Esophagus muscularis mucosa (tissue), 4 donors: ENCODE results near the gene HOXC5. TPM values are rescaled to one million over a fixed set of nuclear protein-coding genes. Genes with fewer than 3 reads are reported as not detected.
A peak's percentile ranks its signal among the peaks of the same experiment; 100 is the strongest.

ENCODE experiments used
- DNase-seq: peaks from one replicate; pipeline ENCODE4 v3.0.0-alpha.2; 2017; ENCODE audit errors: extremely low spot score
- H3K27ac ChIP-seq, 4 donors: fragments of 200-600 bp; sonication (generic); replicated peaks in 1 of 4; 1 replicate in 3 of 4; 2 replicates in 1 of 4; pipeline ENCODE4 v1.5.1; 2016 to 2019; ENCODE audit warnings: mild to moderate bottlenecking in 1 of 4
- H3K27me3 ChIP-seq, 4 donors: fragments of 200-600 bp; sonication (generic); one replicate each; pipeline versions ENCODE4 v1.5.1 to v1.6.0; 2016 to 2019
- H3K36me3 ChIP-seq, 4 donors: fragments of 200-600 bp; sonication (generic); one replicate each; pipeline ENCODE4 v1.5.1; 2016 to 2019
- H3K4me1 ChIP-seq, 4 donors: fragments of 200-600 bp; sonication (generic); one replicate each; pipeline ENCODE4 v1.5.1; 2016 to 2019
- H3K4me3 ChIP-seq, 4 donors: fragments of 200-600 bp; sonication (generic); 1 replicate in 2 of 4; 2 replicates in 2 of 4; pipeline ENCODE4 v1.5.1; 2016 to 2019; ENCODE audit warnings: mild to moderate bottlenecking in 4 of 4, moderate library complexity in 1 of 4
- H3K9me3 ChIP-seq, 4 donors: fragments of 200-600 bp; sonication (generic); 1 replicate in 3 of 4; 2 replicates in 1 of 4; pipeline ENCODE4 v1.5.1; 2016 to 2019
- CTCF ChIP-seq, 3 experiments: fragments of 200-600 bp in 2 of 3; fragments of 450-650 bp in 1 of 3; sonication (generic) in 2 of 3; IDR thresholded peaks; one replicate each; pipeline ENCODE4 v1.5.1; 2017 to 2019; ENCODE audit warnings: antibody characterized with exemption in 3 of 3, mild to moderate bottlenecking in 2 of 3, moderate library complexity in 1 of 3
- EP300 ChIP-seq: sonication (generic); formaldehyde crosslinking; IDR thresholded peaks from one replicate; pipeline ENCODE4 v1.6.1; 2017; ENCODE audit warnings: antibody characterized with exemption
- POLR2A ChIP-seq: fragments of 450-650 bp; IDR thresholded peaks from one replicate; pipeline ENCODE4 v1.6.1; 2017; ENCODE audit warnings: antibody characterized with exemption, moderate library complexity, mild to moderate bottlenecking, low read depth
- POLR2AphosphoS5 ChIP-seq, 2 donors: sonication (generic); formaldehyde crosslinking; IDR thresholded peaks; one replicate each; pipeline ENCODE4 v1.6.1; 2017; ENCODE audit warnings: antibody characterized with exemption in 2 of 2
- WGBS: methylation state at CpG from one replicate; pipeline ENCODE4 v1.1.5; 2018; 5-methylcytosine and 5-hydroxymethylcytosine counted together
- intact Hi-C: fragments of 100-400 bp; cut with DNase I; formaldehyde crosslinking; loops from one replicate; pipeline ENCODE4 v1.15.1; 2023
- total RNA-seq, 4 donors: library from RNA; depleted of rRNA; stranded (reverse); fragments of >200 nt; gene quantifications; one replicate each; pipeline versions ENCODE4 v1.1.0 to v1.2.1, GENCODE V29; 2016

HOXC5 gene
- total RNA-seq, 4 donors from 2014 or later = 0.83 to 2.0 TPM; not detected in 2

GRCh38 chr12:54031480-54031879 lies 1.4 kb upstream of the HOXC5 start:
- WGBS = 62% methylated on average over 15 of the region's 16 CpGs
- Histone ChIP-seq H3K36me3 (no peaks in the 10 kb centered on the region), H3K4me3 (peak overlapping the region in 1 of 4 donors; percentile 14), H3K9me3 (no peaks in the 10 kb centered on the region), H3K4me1 (peaks cover 14 to 45% (median 33%) of the 10 kb centered on the region in 4 donors), H3K27ac (no peak overlapping the region), H3K27me3 (peaks cover 0 to 94% (median 40%) of the 10 kb centered on the region in 4 donors)
- no peak for DNase-seq
- no peak for TF ChIP-seq CTCF (IDR thresholded peaks at IDR 0.05)
- no peak for TF ChIP-seq EP300
- no peak for TF ChIP-seq POLR2A
- TF ChIP-seq POLR2AphosphoS5 (IDR thresholded peaks at IDR 0.05) = no peak
- intact Hi-C loops = loop anchor here (5.0 kb wide), 1 partner anchor 96 kb away; no protein-coding TSS in a partner anchor

GRCh38 chr12:54032086-54032619 lies 697 bp upstream of the HOXC5 start:
- Histone ChIP-seq H3K9me3 (no peaks in the 10 kb centered on the region), H3K4me1 (peaks cover 14 to 45% (median 36%) of the 10 kb centered on the region in 4 donors), H3K4me3 (peak overlapping the region in 2 of 4 donors; percentile 65 to 69), H3K27ac (no peak overlapping the region), H3K27me3 (peaks cover 0 to 87% (median 34%) of the 10 kb centered on the region in 4 donors), H3K36me3 (no peaks in the 10 kb centered on the region)
- TF ChIP-seq POLR2A (no peak), CTCF (IDR thresholded peaks at IDR 0.05) (no peak), EP300 (no peak), POLR2AphosphoS5 (IDR thresholded peaks at IDR 0.05) (no peak)
- DNase-seq = no peak
- WGBS = 47% methylated on average over 6 of the region's 6 CpGs
- intact Hi-C loops = loop anchor here (2.0 to 5.0 kb wide), 2 partner anchors 95 to 161 kb away; no protein-coding TSS in a partner anchor

GRCh38 chr12:54033106-54033979 lies 493 bp downstream of the HOXC5 start:
- TF ChIP-seq POLR2AphosphoS5 (IDR thresholded peaks at IDR 0.05) (no peak), EP300 (no peak), CTCF (IDR thresholded peaks at IDR 0.05) (no peak), POLR2A (no peak)
- Histone ChIP-seq H3K4me3 (peak overlapping the region; percentile 50 to 69 (median 63)), H3K27ac (peak overlapping the region; percentile 70 to 83 (median 74)), H3K27me3 (peaks cover 0 to 75% (median 22%) of the 10 kb centered on the region in 4 donors), H3K36me3 (no peaks in the 10 kb centered on the region), H3K9me3 (no peaks in the 10 kb centered on the region), H3K4me1 (peaks cover 14 to 41% (median 39%) of the 10 kb centered on the region in 4 donors)
- DNase-seq = no peak
- intact Hi-C loops = loop anchor here (2.0 to 5.0 kb wide), 2 partner anchors 94 to 159 kb away; no protein-coding TSS in a partner anchor
- 2% methylated on average over 47 of the region's 61 CpGs for WGBS

- H3K27ac ChIP-seq = peak overlapping the region; percentile 70 to 83 (median 74)
- H3K4me3 ChIP-seq = peak overlapping the region; percentile 50 to 69 (median 63)
- no peaks in the 10 kb centered on the region for H3K9me3 ChIP-seq
- intact Hi-C loops = loop anchor here (2.0 to 5.0 kb wide), 2 partner anchors 93 to 159 kb away; no protein-coding TSS in a partner anchor
- H3K4me1 ChIP-seq = peaks cover 14 to 41% (median 36%) of the 10 kb centered on the region in 4 donors
- no peak for TF ChIP-seq POLR2A
- H3K27me3 ChIP-seq = peaks cover 0 to 74% (median 14%) of the 10 kb centered on the region in 4 donors
- H3K36me3 ChIP-seq = no peaks in the 10 kb centered on the region
- DNase-seq = no peak
- WGBS = 40% methylated on average over 33 of the region's 57 CpGs
Observed at GRCh38 chr12:54033980-54034784, 1.3 kb downstream of the HOXC5 start.
